Chondrocyte (in vitro differentiated cells): ENCODE data around the gene SNX33. TPM values are rescaled to one million over a fixed set of nuclear protein-coding genes. Genes with fewer than 3 reads are reported as not detected.
"Not testable (repeated sequence)": the region's sequence is repeated elsewhere in the genome, so short reads cannot be mapped to it uniquely, and the experiment has no call there.

ENCODE experiments used
- DNase-seq: peaks from one replicate; pipeline ENCODE4 v3.0.0; 2021; ENCODE audit warnings: mixed read lengths, low spot score
- H3K27ac Mint-ChIP-seq: one replicate; pipeline ENCODE4 v1.8.0; 2021; ENCODE audit warnings: mild to moderate bottlenecking, moderate library complexity, mixed read lengths; ENCODE audit not compliant: unreplicated experiment
- H3K27me3 Mint-ChIP-seq: 2 replicates; pipeline ENCODE4 v1.8.0; 2021; ENCODE audit warnings: low read depth, mixed read lengths
- H3K36me3 Mint-ChIP-seq: 2 replicates; pipeline ENCODE4 v1.8.0; 2021; ENCODE audit warnings: low read depth, mixed read lengths
- H3K4me1 Mint-ChIP-seq: 2 replicates; pipeline ENCODE4 v1.8.0; 2021; ENCODE audit warnings: low read depth, mild to moderate bottlenecking, mixed read lengths
- H3K4me3 Mint-ChIP-seq: one replicate; pipeline ENCODE4 v1.8.0; 2021; ENCODE audit warnings: mild to moderate bottlenecking, moderate library complexity, mixed read lengths; ENCODE audit not compliant: unreplicated experiment
- H3K9me3 Mint-ChIP-seq: 2 replicates; pipeline ENCODE4 v1.8.0; 2021; ENCODE audit warnings: low read depth, mixed read lengths
- total RNA-seq: library from RNA; stranded (reverse); gene quantifications from 3 replicates; pipeline ENCODE4 v1.2.1, GENCODE V29; 2021
- TF ChIP-seq, protein P1 (sequence below): fragments of 200-600 bp; sonication (generic); IDR thresholded peaks from 2 replicates; pipeline ENCODE4 v1.5.0; 2021; ENCODE audit warnings: antibody characterized with exemption, mild to moderate bottlenecking, moderate library complexity

SNX33 gene
- total RNA-seq, 1 donor from 2014 or later = 31.2 TPM

DNA sequence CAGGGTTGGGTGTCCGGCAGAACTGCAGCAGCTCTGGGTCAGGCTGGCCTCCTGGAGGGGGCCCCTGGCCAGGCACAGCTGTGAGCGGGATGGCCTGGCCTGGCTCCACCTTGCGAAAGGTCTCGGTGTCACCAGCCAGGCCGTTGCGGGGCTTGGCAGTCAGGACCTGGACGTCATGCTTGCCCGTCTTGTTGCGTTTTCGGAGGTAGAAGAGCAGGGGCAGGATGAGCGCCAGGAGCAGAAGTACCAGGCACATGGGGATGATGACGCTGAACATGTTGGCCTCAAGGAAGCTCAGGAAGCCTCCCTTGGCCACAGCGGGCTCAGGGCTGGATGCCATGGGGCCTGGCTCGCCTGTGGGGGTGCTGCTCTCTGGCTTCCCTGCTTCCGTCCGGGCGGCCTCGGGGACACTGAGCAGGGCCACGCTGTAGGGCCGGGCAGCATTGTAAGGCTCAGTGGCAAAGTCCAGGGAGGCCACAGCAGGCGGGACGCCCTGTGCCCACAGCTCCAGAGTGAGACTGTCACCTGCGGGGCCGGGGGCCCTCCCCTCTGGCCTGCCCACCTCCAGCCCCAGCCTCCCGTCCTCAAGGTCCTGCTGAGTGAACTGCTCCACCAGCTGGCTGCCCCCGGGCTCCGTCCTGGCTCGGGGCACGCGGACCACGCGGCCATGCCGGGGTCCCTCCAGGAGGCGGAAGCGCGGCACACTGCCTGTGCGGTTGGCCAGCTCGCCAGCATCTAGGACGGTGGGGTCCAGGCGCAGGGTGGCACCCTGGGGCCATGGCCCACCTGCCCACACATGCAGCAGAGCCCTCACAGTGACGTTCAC lies 28.1 kb downstream of the SNX33 start:
- no peak for DNase-seq
- no peak overlapping the region for H3K4me3 Mint-ChIP-seq
- no peaks in the 10 kb centered on the region for H3K9me3 Mint-ChIP-seq
- H3K27ac Mint-ChIP-seq = peak overlapping the region; percentile 92
- H3K36me3 Mint-ChIP-seq = peaks cover 29% of the 10 kb centered on the region
- TF ChIP-seq, protein P1, sequence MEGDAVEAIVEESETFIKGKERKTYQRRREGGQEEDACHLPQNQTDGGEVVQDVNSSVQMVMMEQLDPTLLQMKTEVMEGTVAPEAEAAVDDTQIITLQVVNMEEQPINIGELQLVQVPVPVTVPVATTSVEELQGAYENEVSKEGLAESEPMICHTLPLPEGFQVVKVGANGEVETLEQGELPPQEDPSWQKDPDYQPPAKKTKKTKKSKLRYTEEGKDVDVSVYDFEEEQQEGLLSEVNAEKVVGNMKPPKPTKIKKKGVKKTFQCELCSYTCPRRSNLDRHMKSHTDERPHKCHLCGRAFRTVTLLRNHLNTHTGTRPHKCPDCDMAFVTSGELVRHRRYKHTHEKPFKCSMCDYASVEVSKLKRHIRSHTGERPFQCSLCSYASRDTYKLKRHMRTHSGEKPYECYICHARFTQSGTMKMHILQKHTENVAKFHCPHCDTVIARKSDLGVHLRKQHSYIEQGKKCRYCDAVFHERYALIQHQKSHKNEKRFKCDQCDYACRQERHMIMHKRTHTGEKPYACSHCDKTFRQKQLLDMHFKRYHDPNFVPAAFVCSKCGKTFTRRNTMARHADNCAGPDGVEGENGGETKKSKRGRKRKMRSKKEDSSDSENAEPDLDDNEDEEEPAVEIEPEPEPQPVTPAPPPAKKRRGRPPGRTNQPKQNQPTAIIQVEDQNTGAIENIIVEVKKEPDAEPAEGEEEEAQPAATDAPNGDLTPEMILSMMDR = no peak
- peaks cover 63% of the 10 kb centered on the region for H3K4me1 Mint-ChIP-seq
- H3K27me3 Mint-ChIP-seq = no peaks in the 10 kb centered on the region

DNA sequence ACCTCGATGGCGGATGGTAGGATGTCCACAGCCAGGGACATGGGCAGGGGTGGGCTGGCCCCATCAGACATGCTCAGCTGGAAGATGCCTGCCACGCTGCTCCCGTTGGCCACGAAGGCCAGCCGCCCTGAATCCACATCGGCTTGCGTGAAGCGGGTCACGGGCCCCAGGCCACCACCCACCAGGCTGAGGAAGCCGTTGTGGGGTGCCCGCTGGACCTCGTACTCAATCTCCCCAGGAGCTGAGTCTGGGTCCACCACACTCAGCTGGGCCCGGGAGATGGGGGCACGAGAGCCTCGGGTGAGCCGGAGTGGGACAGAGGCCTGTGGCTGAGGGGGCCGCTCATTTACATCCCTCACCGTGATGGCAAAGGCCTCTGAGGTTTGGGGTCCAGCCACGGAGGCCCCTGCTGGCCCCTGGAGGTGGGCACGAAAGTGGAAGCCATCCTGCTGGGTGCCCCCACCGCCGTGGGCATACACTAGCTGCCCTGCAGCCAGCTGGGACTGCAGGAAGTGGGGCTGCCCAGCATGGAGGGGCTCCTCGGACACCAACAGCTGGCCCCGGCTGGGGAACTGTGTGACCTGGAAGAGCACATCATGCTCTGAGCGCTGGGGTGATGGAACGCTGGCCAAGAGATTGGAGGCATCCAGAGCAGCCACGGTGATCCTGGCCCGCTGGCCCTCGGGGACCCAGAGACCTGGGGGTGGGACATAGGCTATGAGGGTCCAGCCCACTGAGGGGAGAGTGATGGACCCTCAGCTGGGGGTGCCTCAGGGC lies 29.2 kb downstream of the SNX33 start:
- TF ChIP-seq, protein P1 = no peak
- Mint-ChIP-seq H3K27me3 (no peaks in the 10 kb centered on the region), H3K4me3 (no peak overlapping the region), H3K27ac (no peak overlapping the region), H3K36me3 (peaks cover 35% of the 10 kb centered on the region), H3K4me1 (peaks cover 53% of the 10 kb centered on the region), H3K9me3 (no peaks in the 10 kb centered on the region)
- DNase-seq = no peak

GRCh38 chr15:75677465-75678323 lies 30.0 kb downstream of the SNX33 start:
- TF ChIP-seq, protein P1 = no peak
- H3K27ac Mint-ChIP-seq = peak overlapping the region; percentile 73
- H3K4me3 Mint-ChIP-seq = no peak overlapping the region

GRCh38 chr15:75678324-75678690 lies 30.6 kb downstream of the SNX33 start:
- not testable (repeated sequence) for H3K9me3 Mint-ChIP-seq, H3K4me3 Mint-ChIP-seq, DNase-seq, H3K27me3 Mint-ChIP-seq
- H3K36me3 Mint-ChIP-seq = peaks cover 39% of the 10 kb centered on the region
- H3K27ac Mint-ChIP-seq = peak overlapping the region; percentile 85
- H3K4me1 Mint-ChIP-seq = peaks cover 39% of the 10 kb centered on the region

More at GRCh38 chr15:75677465-75678323, 30.0 kb downstream of the SNX33 start:
- Mint-ChIP-seq H3K27me3 (no peaks in the 10 kb centered on the region), H3K36me3 (peaks cover 36% of the 10 kb centered on the region), H3K4me1 (peaks cover 45% of the 10 kb centered on the region), H3K9me3 (no peaks in the 10 kb centered on the region)
- no peak for DNase-seq

GRCh38 chr15:75680007-75680789 lies 32.5 kb downstream of the SNX33 start:
- Mint-ChIP-seq H3K9me3 (no peaks in the 10 kb centered on the region), H3K27ac (peak overlapping the region; percentile 22), H3K36me3 (peaks cover 46% of the 10 kb centered on the region), H3K4me1 (peaks cover 28% of the 10 kb centered on the region), H3K27me3 (no peaks in the 10 kb centered on the region), H3K4me3 (no peak overlapping the region)
- no peak for DNase-seq
- TF ChIP-seq, protein P1 = no peak
